GM19023 (cell line): ENCODE data around the gene TSEN2.

Source experiments
- ATAC-seq: cut with Tn5 transposase; IDR thresholded peaks from one replicate; pipeline ENCODE4 v1.9.1; 2021; ENCODE audit warnings: mild to moderate bottlenecking, moderate library complexity; ENCODE audit not compliant: unreplicated experiment

The TSEN2 gene

DNA sequence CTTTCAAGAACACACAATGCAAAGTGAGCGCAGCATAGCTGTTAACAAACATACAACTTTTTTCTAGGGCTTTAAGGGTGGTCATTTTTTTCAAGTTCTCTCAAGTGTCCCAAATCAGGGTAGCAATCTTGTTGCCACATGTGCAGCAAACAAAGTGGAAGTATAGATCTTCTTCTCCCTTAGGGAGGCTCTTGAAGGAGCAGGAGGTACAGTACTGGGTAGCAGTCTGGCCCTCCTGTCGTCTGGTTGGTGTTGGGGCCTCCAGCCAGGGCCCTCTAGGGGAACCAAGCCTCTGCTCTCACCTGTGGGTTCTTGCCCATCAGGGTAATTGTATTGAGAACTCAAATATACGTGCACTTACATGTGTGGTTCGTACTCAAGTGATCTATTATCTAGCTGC lies 98.5 kb downstream of the TSEN2 start:
- ATAC-seq: no peak
